DOHH2 (cell line): ENCODE data around the gene ATP2A1.

ENCODE experiments used
- H3F3A ChIP-seq: fragments of 200-600 bp; sonication (generic), shearing (Covaris generic); 2 replicates; pipeline ENCODE4 v1.6.0; 2016; ENCODE audit warnings: antibody characterized with exemption, mild to moderate bottlenecking; ENCODE audit not compliant: control insufficient read depth, insufficient read depth
- H3K27ac ChIP-seq: fragments of 200-600 bp; sonication (generic); 2 replicates; pipeline ENCODE4 v1.5.1; 2014; ENCODE audit warnings: low read depth, mild to moderate bottlenecking, low read length, moderate library complexity
- H3K27me3 ChIP-seq: fragments of 200-600 bp; sonication (generic); 2 replicates; pipeline ENCODE4 v1.6.1; 2014; ENCODE audit warnings: mild to moderate bottlenecking, low read length, mixed read lengths; ENCODE audit not compliant: control insufficient read depth
- H3K36me3 ChIP-seq: fragments of 200-600 bp; sonication (generic); 2 replicates; pipeline ENCODE4 v1.6.1; 2014; ENCODE audit warnings: mild to moderate bottlenecking, low read length, moderate library complexity, mixed read lengths; ENCODE audit not compliant: control insufficient read depth
- H3K4me1 ChIP-seq: fragments of 200-600 bp; sonication (generic); 2 replicates; pipeline ENCODE4 v1.6.1; 2014; ENCODE audit warnings: mild to moderate bottlenecking, low read length, mixed read lengths; ENCODE audit not compliant: control insufficient read depth
- H3K4me2 ChIP-seq: fragments of 200-600 bp; sonication (generic); 2 replicates; pipeline ENCODE4 v1.6.0; 2014; ENCODE audit warnings: mild to moderate bottlenecking, low read length, moderate library complexity
- H3K4me3 ChIP-seq: fragments of 200-600 bp; sonication (generic); 2 replicates; pipeline ENCODE4 v1.5.1; 2014; ENCODE audit warnings: mild to moderate bottlenecking, low read length, mixed read lengths
- H3K79me2 ChIP-seq: fragments of 200-600 bp; sonication (generic); 2 replicates; pipeline ENCODE4 v1.6.1; 2014; ENCODE audit warnings: mild to moderate bottlenecking, low read length, mixed read lengths; ENCODE audit not compliant: control insufficient read depth
- H3K9me2 ChIP-seq: fragments of 200-600 bp; sonication (generic); replicated peaks from 2 replicates; pipeline ENCODE4 v1.6.1; 2014; ENCODE audit warnings: mild to moderate bottlenecking, low read length, mixed read lengths; ENCODE audit not compliant: control insufficient read depth
- H3K9me3 ChIP-seq: fragments of 200-600 bp; sonication (generic); 2 replicates; pipeline ENCODE4 v1.6.1; 2014; ENCODE audit warnings: antibody characterized with exemption, low read length, mixed read lengths; ENCODE audit not compliant: control insufficient read depth, insufficient read depth
- H4K20me1 ChIP-seq: fragments of 200-600 bp; sonication (generic); 2 replicates; pipeline ENCODE4 v1.6.0; 2014; ENCODE audit warnings: low read depth, mild to moderate bottlenecking, antibody characterized with exemption, low read length, moderate library complexity; ENCODE audit not compliant: control insufficient read depth, insufficient read depth
- EZH2phosphoT487 ChIP-seq: fragments of 200-600 bp; sonication (generic); IDR thresholded peaks from 2 replicates; pipeline ENCODE4 v1.6.1; 2017; ENCODE audit warnings: borderline replicate concordance, mild to moderate bottlenecking, antibody characterized with exemption, low read length, moderate library complexity, mixed read lengths
- TF ChIP-seq, protein P1 (sequence below): fragments of 200-600 bp; sonication (generic); IDR thresholded peaks from one replicate; pipeline ENCODE4 v1.5.1; 2014; ENCODE audit warnings: antibody characterized with exemption, mild to moderate bottlenecking, low read depth, low read length; ENCODE audit not compliant: poor library complexity, severe bottlenecking

Gene ATP2A1

DNA sequence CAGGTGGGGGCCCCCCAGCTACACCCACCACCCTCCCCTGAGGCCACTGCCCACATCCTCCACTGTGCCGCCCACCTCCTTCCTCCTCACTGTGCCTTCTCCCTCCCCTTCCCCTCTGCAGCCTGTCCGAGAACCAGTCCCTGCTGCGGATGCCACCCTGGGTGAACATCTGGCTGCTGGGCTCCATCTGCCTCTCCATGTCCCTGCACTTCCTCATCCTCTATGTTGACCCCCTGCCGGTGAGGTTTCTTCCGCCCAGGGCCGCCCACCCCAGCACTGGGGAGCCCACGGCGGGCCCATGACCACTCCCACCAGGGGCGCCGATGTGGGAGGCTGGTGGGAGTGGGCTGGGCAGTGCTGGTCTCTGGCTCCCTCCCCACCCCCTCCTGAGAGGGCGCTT lies 24.6 kb downstream of the ATP2A1 start:
- Histone ChIP-seq H3K27ac (no peak overlapping the region), H3K79me2 (no peaks in the 10 kb centered on the region), H3K9me2 (no peaks in the 10 kb centered on the region), H4K20me1 (no peaks in the 10 kb centered on the region), H3K36me3 (peaks cover 21% of the 10 kb centered on the region; the same call in 1 of the 2 replicates), H3K27me3 (no peaks in the 10 kb centered on the region), H3K9me3 (no peaks in the 10 kb centered on the region), H3K4me1 (no peaks in the 10 kb centered on the region), H3K4me3 (no peak overlapping the region), H3F3A (no peaks in the 10 kb centered on the region), H3K4me2 (no peak overlapping the region)
- TF ChIP-seq, protein P1, sequence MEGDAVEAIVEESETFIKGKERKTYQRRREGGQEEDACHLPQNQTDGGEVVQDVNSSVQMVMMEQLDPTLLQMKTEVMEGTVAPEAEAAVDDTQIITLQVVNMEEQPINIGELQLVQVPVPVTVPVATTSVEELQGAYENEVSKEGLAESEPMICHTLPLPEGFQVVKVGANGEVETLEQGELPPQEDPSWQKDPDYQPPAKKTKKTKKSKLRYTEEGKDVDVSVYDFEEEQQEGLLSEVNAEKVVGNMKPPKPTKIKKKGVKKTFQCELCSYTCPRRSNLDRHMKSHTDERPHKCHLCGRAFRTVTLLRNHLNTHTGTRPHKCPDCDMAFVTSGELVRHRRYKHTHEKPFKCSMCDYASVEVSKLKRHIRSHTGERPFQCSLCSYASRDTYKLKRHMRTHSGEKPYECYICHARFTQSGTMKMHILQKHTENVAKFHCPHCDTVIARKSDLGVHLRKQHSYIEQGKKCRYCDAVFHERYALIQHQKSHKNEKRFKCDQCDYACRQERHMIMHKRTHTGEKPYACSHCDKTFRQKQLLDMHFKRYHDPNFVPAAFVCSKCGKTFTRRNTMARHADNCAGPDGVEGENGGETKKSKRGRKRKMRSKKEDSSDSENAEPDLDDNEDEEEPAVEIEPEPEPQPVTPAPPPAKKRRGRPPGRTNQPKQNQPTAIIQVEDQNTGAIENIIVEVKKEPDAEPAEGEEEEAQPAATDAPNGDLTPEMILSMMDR = no peak
- no peak for TF ChIP-seq EZH2phosphoT487

DNA sequence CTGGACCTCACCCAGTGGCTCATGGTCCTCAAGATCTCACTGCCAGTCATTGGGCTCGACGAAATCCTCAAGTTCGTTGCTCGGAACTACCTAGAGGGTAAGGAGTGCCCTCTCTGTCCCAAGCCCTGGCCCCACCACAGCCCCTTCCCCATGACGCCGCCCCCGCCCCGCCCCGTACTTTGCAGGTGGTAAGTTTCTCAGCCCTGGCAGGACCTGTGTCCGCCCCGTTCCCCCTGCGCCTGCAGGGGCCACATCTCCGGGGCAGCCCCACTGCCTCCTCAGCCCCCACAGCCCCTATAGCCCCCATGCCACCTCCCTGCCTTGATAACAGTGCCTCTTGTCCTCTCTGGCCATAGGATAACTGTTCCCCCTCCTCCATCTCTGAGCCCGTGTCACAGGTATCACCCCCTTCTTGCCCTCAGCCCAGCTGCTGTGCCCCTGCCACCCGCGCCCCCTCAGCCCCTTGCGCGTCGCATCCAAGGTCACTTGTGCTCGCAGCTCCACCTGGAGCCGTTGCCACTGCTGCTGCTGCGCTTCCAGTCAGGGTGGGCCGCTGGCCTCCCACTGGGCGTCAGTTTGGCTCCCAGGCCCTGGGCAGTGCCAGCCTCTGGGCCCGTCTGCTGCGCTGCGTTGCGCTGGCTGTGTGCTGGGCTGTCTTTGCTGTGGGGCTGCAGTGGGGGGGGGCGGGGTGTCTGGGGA lies 25.2 kb downstream of the ATP2A1 start:
- no peaks in the 10 kb centered on the region for H3K4me1 ChIP-seq
- TF ChIP-seq, protein P1 = no peak
- no peak for TF ChIP-seq EZH2phosphoT487
- no peak overlapping the region for H3K4me2 ChIP-seq
- H3F3A ChIP-seq = no peaks in the 10 kb centered on the region
- H3K9me3 ChIP-seq = no peaks in the 10 kb centered on the region
- H3K4me3 ChIP-seq = no peak overlapping the region
- no peak overlapping the region for H3K27ac ChIP-seq
- no peaks in the 10 kb centered on the region for H3K27me3 ChIP-seq
- H4K20me1 ChIP-seq = no peaks in the 10 kb centered on the region
- H3K36me3 ChIP-seq = peaks cover 23% of the 10 kb centered on the region
- H3K9me2 ChIP-seq = no peaks in the 10 kb centered on the region
- H3K79me2 ChIP-seq = no peaks in the 10 kb centered on the region

- Histone ChIP-seq H4K20me1 (no peaks in the 10 kb centered on the region), H3K36me3 (peaks cover 25% of the 10 kb centered on the region), H3K27me3 (no peaks in the 10 kb centered on the region), H3F3A (no peaks in the 10 kb centered on the region), H3K9me3 (no peaks in the 10 kb centered on the region), H3K4me1 (peaks cover 2% of the 10 kb centered on the region), H3K4me2 (no peak overlapping the region), H3K4me3 (no peak overlapping the region), H3K79me2 (no peaks in the 10 kb centered on the region), H3K9me2 (no peaks in the 10 kb centered on the region), H3K27ac (no peak overlapping the region)
- TF ChIP-seq EZH2phosphoT487 = no peak
- TF ChIP-seq, protein P1 = no peak
Observed at GRCh38 chr16:28904363-28904762, 26.1 kb downstream of the ATP2A1 start.
